NT2/D1 (cell line): ENCODE results near the gene ITGB3BP.

Experiments used
- DNase-seq: peaks from one replicate; pipeline ENCODE4 v3.0.0-alpha.2; 2011; ENCODE audit warnings: low read depth, low spot score
- H3K27me3 ChIP-seq: 2 replicates; pipeline ENCODE4 v1.6.0; 2011; ENCODE audit warnings: mild to moderate bottlenecking; ENCODE audit not compliant: insufficient read length, insufficient read depth
- H3K36me3 ChIP-seq: 2 replicates; pipeline ENCODE4 v1.6.1; 2011; ENCODE audit warnings: mild to moderate bottlenecking, low read length, mixed read lengths; ENCODE audit not compliant: insufficient read depth, insufficient read length
- H3K4me1 ChIP-seq: 2 replicates; pipeline ENCODE4 v1.5.1; 2011; ENCODE audit not compliant: insufficient read depth, insufficient read length
- H3K4me3 ChIP-seq: 2 replicates; pipeline ENCODE4 v1.5.1; 2011; ENCODE audit warnings: low read depth; ENCODE audit not compliant: insufficient read length
- H3K9ac ChIP-seq: 2 replicates; pipeline ENCODE4 v1.6.0; 2011; ENCODE audit warnings: low read depth; ENCODE audit not compliant: insufficient read length
- H3K9me3 ChIP-seq: 2 replicates; pipeline ENCODE4 v1.5.1; 2011; ENCODE audit warnings: mild to moderate bottlenecking, low read length; ENCODE audit not compliant: insufficient read depth
- SUZ12 ChIP-seq: IDR thresholded peaks from 2 replicates; pipeline ENCODE4 v1.6.1; 2011; ENCODE audit not compliant: insufficient read length, insufficient read depth; ENCODE audit errors: extremely low read depth
- YY1 ChIP-seq: IDR thresholded peaks from 2 replicates; pipeline ENCODE4 v1.6.1; 2011; ENCODE audit not compliant: insufficient read length, insufficient read depth
- ZNF274 ChIP-seq: IDR thresholded peaks from 2 replicates; pipeline ENCODE4 v1.6.1; 2011; ENCODE audit warnings: mild to moderate bottlenecking, low read depth, low read length

ITGB3BP gene

DNA sequence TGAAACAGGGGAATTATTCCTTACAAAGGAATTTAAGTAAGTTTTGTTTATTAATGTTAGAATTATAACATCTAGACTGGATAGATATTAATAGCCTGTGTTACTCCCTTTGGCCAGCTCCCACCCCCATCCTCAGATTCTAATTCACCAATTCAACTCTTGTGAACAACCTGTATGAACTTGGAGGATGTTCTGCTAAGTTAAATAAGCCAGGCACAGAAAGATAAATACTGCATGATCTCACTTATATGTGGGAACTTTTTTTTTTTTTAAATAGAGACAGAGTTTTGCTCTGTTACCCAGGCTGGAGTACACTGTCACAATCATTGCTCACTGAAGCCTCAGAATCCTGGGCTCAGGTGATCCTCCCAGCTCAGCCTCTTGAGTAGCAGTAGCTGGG lies 32.5 kb upstream of the ITGB3BP start:
- H3K36me3 ChIP-seq = no peaks in the 10 kb centered on the region
- H3K9me3 ChIP-seq = no peaks in the 10 kb centered on the region
- H3K27me3 ChIP-seq = no peaks in the 10 kb centered on the region
- TF ChIP-seq YY1 (no peak), SUZ12 (no peak), ZNF274 (no peak)
- no peak overlapping the region for H3K4me3 ChIP-seq
- H3K4me1 ChIP-seq = no peaks in the 10 kb centered on the region
- no peak for DNase-seq
- H3K9ac ChIP-seq = no peak overlapping the region

DNA sequence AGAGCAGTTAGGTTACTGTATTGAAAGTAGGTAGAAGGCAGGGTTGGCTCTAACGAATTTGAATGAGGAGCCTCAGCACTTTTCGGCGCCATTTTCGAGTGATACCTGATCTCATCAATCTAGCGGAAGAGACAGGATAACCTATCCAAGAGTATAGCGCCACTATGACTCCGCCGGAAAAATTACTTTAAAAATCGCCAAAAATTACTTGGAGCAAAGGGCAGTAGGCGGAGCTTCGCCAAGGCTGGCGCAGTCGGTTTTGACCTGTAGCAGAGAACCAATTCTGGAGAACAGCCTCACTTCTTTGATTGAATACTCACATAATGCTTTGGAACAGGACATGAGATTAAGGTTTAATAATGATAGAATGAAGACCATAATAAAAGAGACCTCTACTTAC lies 25.9 kb upstream of the ITGB3BP start:
- Histone ChIP-seq H3K9ac (no peak overlapping the region), H3K36me3 (no peaks in the 10 kb centered on the region), H3K9me3 (no peaks in the 10 kb centered on the region), H3K27me3 (no peaks in the 10 kb centered on the region), H3K4me3 (no peak overlapping the region), H3K4me1 (no peaks in the 10 kb centered on the region)
- DNase-seq = no peak
- TF ChIP-seq ZNF274 (no peak), YY1 (no peak), SUZ12 (no peak)

- Histone ChIP-seq H3K9ac (no peak overlapping the region), H3K36me3 (no peaks in the 10 kb centered on the region), H3K9me3 (no peaks in the 10 kb centered on the region), H3K27me3 (no peaks in the 10 kb centered on the region), H3K4me1 (no peaks in the 10 kb centered on the region), H3K4me3 (no peak overlapping the region)
- no peak for DNase-seq
- no peak for TF ChIP-seq ZNF274
- TF ChIP-seq YY1 = no peak
- TF ChIP-seq SUZ12 = no peak
These were observed 25.3 kb upstream of the ITGB3BP start for GRCh38 chr1:63548303-63548702.

- Histone ChIP-seq H3K36me3 (no peaks in the 10 kb centered on the region), H3K27me3 (no peaks in the 10 kb centered on the region), H3K9ac (no peak overlapping the region), H3K9me3 (no peaks in the 10 kb centered on the region), H3K4me3 (no peak overlapping the region), H3K4me1 (no peaks in the 10 kb centered on the region)
- DNase-seq = no peak
- no peak for TF ChIP-seq SUZ12
These were observed 24.7 kb upstream of the ITGB3BP start for GRCh38 chr1:63547621-63548294.

DNA sequence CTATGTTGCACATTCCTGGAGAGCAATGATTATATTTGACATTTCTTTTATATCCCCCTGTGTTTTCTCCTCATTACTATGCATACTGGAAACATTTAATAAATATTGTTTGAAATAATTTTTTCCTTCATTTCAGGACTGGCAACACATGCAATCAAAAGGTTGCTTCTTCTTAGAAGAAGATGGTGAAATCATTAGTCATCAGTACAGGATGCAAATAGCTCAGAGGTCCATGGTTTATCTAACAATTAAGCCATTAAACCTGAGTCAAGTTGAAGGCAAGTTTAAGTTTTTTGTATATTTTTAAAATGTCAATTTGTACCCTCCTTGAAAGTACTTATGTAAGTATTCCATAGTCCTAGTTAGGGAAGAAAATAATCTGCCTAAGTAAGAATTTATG lies 22.8 kb upstream of the ITGB3BP start:
- TF ChIP-seq YY1 = no peak
- no peak for TF ChIP-seq SUZ12
- no peak for TF ChIP-seq ZNF274
- no peak overlapping the region for H3K4me3 ChIP-seq
- no peak for DNase-seq

GRCh38 chr1:63537940-63538339 lies 14.9 kb upstream of the ITGB3BP start:
- H3K9me3 ChIP-seq = no peaks in the 10 kb centered on the region
- DNase-seq = no peak
- peaks cover 7% of the 10 kb centered on the region for H3K36me3 ChIP-seq
- no peaks in the 10 kb centered on the region for H3K27me3 ChIP-seq
- no peaks in the 10 kb centered on the region for H3K4me1 ChIP-seq
- no peak overlapping the region for H3K9ac ChIP-seq
- no peak for TF ChIP-seq YY1
- TF ChIP-seq SUZ12 = no peak
- TF ChIP-seq ZNF274 = no peak
- H3K4me3 ChIP-seq = no peak overlapping the region

More for the DNA sequence above, 22.8 kb upstream of the ITGB3BP start:
- Histone ChIP-seq H3K4me1 (no peaks in the 10 kb centered on the region), H3K9me3 (no peaks in the 10 kb centered on the region), H3K27me3 (no peaks in the 10 kb centered on the region), H3K9ac (no peak overlapping the region), H3K36me3 (no peaks in the 10 kb centered on the region)

DNA sequence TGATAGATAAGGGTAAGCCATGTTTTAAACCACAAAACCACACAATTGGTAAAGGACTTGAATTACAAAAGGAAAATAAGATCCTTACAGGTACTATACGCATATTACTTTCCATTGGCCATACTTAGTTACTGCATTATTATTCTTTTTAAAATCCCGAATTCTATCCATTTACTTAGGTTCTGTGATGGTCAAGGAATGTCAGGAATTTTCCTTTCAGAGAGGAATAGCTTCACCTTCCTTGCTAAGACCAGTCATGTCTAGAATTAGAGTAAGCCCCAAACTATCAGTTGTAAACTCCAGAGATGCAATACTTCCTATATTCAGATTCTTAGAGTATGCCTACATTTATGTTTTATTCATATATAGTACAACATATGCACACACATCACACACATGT lies 14.0 kb upstream of the ITGB3BP start:
- TF ChIP-seq SUZ12 = no peak
- no peak for TF ChIP-seq ZNF274
- no peak for TF ChIP-seq YY1
- Histone ChIP-seq H3K4me1 (no peaks in the 10 kb centered on the region), H3K9me3 (no peaks in the 10 kb centered on the region), H3K9ac (no peak overlapping the region), H3K36me3 (peaks cover 7% of the 10 kb centered on the region), H3K4me3 (no peak overlapping the region), H3K27me3 (no peaks in the 10 kb centered on the region)
- peak; percentile 8 for DNase-seq
